IPS DF 19.7 (cell line): Measurements from ENCODE around the gene ATP2B1.

Source experiments
- DNase-seq: peaks from one replicate; pipeline ENCODE4 v3.0.0-alpha.2; 2013; ENCODE audit warnings: low read depth, low spot score

Gene ATP2B1

DNA sequence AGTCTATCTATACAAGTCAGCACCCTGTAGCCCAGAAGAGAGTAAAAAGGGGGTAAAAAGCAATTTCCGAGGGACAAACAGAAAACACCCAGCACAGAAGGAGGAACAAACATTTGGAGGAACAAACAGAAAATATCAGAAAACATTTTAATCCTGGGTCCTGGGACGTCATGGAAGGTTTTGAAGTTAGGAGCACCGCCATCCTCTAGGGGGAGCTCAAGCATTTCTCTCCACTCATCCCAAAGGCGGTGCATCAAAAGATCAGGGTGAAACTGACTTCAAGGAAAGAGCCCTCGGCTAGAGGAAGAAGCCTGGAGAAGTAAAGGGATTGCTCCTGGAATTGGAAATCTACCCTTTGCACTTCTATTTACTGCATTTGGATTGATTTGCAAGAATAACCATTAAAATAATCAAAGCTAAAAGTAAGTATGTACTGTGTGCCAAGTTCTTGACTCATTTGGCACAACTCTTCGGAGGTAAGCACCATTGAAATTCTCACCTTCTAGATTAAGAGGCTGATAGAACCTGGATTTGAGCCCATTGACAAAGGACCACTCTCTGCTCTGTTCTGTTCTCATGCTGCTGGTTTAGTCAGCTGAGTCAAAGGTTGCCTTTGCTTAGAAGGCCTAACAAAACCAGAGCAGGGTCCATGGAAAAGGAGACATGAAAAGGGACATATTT is 165.6 kb downstream of the ATP2B1 start:
- DNase-seq: no peak

DNA sequence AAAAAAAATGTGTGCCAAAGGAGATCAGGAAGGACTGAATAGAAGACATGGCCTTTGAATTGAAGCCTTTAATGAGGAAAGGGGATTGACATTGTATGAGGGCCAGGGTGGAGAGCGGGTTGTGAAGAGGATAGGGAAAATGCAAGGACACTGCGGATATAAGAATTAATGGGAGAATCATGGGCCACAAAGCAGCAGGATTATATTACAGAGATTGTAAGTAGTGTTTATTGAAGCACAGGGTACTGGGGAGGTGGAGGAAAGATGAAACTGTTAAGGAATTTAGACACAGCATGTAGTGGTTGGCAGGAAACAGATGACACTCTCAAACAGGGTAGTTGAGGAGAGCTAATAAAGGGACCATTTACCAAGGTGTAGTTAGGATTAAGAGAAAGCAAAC is 166.4 kb downstream of the ATP2B1 start:
- no peak for DNase-seq

DNA sequence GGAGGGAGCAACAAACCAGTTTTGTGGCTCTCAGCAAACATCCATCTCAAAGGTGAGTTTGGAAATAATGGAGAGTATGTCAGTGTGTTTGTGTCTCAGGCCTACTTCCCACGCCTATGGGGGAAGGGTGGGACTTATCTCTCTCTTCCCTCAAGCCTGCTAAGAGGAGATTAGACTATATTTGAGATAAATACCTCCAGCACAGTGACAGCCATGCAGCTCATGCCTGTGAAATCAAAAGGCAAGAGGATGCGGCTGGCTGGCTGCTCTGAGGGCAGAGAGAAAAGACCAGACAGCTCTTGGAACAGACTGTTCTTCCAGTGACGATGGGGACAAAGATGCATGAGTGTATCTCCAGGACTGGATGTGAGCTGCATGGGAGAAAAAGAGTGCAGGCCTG is 168.1 kb downstream of the ATP2B1 start:
- no peak for DNase-seq

DNA sequence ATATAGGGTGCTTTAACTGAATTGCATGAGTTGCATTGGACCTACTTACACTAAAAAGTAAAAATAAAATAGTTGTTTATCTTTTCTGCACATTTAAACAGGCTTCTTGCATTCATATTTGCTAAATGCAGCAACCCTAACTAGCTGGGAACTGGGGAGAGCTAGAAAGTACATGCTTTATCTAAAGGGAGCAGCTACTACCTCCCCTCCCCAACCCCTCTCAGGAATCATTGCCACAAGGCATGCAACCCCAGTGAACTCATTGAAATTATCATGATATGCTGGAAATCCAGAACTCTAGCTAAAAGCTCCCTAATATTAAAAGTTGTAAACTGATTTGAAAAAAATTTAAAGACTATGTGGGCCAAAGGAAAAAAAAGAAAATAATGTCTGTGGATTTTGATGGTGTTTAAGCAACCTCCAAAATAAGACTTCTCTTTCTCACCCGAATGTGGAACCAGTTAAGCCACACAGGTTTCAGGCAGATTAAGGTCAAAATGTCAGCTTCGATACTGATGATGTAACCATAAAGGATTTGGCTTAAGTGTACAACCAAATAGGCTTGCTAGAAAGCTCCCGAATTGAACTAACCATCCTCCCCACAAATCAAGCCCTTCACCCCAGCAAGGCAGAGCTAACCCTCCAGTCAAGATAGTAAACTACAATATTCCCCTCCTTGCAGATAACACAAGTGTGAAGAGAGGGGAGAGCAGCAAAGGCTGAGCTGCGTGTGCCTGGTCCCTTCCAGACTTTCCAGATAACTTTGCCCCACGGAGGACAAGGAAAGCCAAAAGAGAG is 169.0 kb downstream of the ATP2B1 start:
- DNase-seq: no peak

DNA sequence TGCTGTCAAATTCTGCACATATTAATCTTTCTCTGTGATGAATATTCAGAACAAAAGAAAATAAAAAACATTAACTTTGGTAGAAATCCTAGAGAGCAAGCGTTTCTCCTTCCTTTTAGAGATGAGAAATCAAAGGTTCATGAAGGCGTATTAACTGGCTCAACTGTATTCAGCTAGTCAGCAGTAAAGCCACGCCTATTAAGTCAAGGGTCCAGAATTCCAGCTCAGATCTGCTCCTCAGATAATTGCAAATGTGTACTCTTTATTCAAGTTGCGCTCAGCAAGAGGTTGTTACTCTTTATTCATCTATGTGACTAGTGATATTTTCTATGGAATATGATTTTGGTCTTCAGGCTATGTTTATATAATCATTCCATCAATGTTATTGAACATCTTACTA is 169.7 kb downstream of the ATP2B1 start:
- no peak for DNase-seq
